ENCODE data around the gene ST14.

- TF ChIP-seq CTCF (IDR thresholded peaks at IDR 0.05) (no peak), REST (IDR thresholded peaks at IDR 0.05; ENCODE audit: low read depth, low read length) (no peak), FOXM1 (IDR thresholded peaks at IDR 0.05; ENCODE audit: low read depth) (no peak), YY1 (IDR thresholded peaks at IDR 0.05; ENCODE audit: low read depth) (no peak), MAX (IDR thresholded peaks at IDR 0.05; ENCODE audit: low read depth) (no peak), EZH2phosphoT487 (IDR thresholded peaks at IDR 0.05; ENCODE audit: borderline replicate concordance, low read depth) (no peak), FOXJ3 (CRISPR knock-in tag; IDR thresholded peaks at IDR 0.05) (no peak), POLR2AphosphoS5 (IDR thresholded peaks at IDR 0.05; ENCODE audit: low read depth, low read length) (no peak), CHD2 (IDR thresholded peaks at IDR 0.05; ENCODE audit: low read length, partially characterized antibody) (no peak), JUND (IDR thresholded peaks at IDR 0.05) (no peak), TEAD4 (IDR thresholded peaks at IDR 0.05; ENCODE audit: borderline replicate concordance, insufficient read depth) (no peak), RAD21 (IDR thresholded peaks at IDR 0.05; ENCODE audit: low read length) (no peak)
- TF ChIP-seq, protein P1, sequence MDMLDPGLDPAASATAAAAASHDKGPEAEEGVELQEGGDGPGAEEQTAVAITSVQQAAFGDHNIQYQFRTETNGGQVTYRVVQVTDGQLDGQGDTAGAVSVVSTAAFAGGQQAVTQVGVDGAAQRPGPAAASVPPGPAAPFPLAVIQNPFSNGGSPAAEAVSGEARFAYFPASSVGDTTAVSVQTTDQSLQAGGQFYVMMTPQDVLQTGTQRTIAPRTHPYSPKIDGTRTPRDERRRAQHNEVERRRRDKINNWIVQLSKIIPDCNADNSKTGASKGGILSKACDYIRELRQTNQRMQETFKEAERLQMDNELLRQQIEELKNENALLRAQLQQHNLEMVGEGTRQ (IDR thresholded peaks at IDR 0.05; ENCODE audit: borderline replicate concordance, low read depth, low read length), result no peak
- TF ChIP-seq, protein P2, sequence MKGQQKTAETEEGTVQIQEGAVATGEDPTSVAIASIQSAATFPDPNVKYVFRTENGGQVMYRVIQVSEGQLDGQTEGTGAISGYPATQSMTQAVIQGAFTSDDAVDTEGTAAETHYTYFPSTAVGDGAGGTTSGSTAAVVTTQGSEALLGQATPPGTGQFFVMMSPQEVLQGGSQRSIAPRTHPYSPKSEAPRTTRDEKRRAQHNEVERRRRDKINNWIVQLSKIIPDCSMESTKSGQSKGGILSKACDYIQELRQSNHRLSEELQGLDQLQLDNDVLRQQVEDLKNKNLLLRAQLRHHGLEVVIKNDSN (IDR thresholded peaks at IDR 0.05; ENCODE audit: borderline replicate concordance, low read depth), result no peak
Measured at GRCh38 chr11:130163346-130164220, 4.0 kb downstream of the ST14 start.

Data from SK-N-SH (cell line).